ENCODE results near the gene AGAP1. TPM values are rescaled to one million over a fixed set of nuclear protein-coding genes. Genes with fewer than 3 reads are reported as not detected.

Gene AGAP1
- total RNA-seq, 4 donors from 2014 or later = 5.3 to 30.6 (median 19.2) TPM

DNA sequence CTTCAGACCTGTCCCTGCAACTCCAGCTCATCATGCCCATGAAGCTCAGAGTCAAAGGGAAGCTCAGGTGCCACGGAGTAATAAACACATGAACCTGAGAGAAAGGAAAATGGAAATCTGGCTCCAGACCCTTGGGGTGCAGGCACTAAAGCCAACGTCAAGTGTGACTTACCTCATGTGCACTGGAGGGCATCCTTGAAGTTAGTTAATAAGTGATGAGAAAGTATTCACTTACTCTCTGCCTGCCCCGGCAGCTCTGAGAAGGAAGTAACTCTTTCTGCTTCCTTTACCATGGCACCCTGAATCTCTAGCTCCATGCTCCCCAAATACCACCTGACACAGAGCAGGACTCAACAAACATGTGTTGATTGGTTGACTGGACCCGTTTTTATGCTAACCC lies 21.4 kb upstream of the AGAP1 start:
- Histone ChIP-seq H3K27ac (no peak overlapping the region), H3K4me1 (no peaks in the 10 kb centered on the region), H3K4me3 (no peak overlapping the region), H3K36me3 (no peaks in the 10 kb centered on the region), H3K27me3 (no peaks in the 10 kb centered on the region), H3K9me3 (no peaks in the 10 kb centered on the region)
- DNase-seq = no peak
- TF ChIP-seq, protein P1, sequence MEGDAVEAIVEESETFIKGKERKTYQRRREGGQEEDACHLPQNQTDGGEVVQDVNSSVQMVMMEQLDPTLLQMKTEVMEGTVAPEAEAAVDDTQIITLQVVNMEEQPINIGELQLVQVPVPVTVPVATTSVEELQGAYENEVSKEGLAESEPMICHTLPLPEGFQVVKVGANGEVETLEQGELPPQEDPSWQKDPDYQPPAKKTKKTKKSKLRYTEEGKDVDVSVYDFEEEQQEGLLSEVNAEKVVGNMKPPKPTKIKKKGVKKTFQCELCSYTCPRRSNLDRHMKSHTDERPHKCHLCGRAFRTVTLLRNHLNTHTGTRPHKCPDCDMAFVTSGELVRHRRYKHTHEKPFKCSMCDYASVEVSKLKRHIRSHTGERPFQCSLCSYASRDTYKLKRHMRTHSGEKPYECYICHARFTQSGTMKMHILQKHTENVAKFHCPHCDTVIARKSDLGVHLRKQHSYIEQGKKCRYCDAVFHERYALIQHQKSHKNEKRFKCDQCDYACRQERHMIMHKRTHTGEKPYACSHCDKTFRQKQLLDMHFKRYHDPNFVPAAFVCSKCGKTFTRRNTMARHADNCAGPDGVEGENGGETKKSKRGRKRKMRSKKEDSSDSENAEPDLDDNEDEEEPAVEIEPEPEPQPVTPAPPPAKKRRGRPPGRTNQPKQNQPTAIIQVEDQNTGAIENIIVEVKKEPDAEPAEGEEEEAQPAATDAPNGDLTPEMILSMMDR (IDR thresholded peaks at IDR 0.05) = no peak
- TF ChIP-seq POLR2A (IDR thresholded peaks at IDR 0.05) = no peak
- intact Hi-C loops (cut with DNase I; ENCODE audit: low total_unique reads) = no loop called here

DNA sequence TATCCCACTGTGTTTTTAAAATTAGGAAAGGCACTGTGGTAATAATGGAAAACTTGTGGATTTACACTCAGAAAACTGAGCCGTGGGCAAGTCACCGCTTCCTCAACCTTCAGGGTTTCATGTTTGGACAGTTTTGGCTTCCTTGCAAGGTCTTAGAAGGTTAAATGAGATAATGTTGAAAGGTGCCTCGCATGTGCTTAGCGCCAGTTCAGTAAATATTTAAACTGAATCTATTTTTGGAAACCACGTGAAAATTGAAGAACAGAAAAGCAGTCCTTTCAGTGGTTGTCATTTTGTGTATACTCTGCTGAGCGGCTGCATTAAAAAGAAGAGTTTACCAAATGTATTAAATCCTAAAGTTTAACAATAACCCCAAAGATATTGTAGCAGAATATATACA lies 15.2 kb upstream of the AGAP1 start:
- no peaks in the 10 kb centered on the region for H3K36me3 ChIP-seq
- no peak overlapping the region for H3K4me3 ChIP-seq
- H3K27ac ChIP-seq = no peak overlapping the region
- no peaks in the 10 kb centered on the region for H3K4me1 ChIP-seq
- H3K27me3 ChIP-seq = no peaks in the 10 kb centered on the region
- DNase-seq = no peak
- H3K9me3 ChIP-seq = no peaks in the 10 kb centered on the region
- TF ChIP-seq, protein P1 (IDR thresholded peaks at IDR 0.05) = no peak
- TF ChIP-seq POLR2A (IDR thresholded peaks at IDR 0.05) = no peak
- intact Hi-C loops (cut with DNase I; ENCODE audit: low total_unique reads) = no loop called here

DNA sequence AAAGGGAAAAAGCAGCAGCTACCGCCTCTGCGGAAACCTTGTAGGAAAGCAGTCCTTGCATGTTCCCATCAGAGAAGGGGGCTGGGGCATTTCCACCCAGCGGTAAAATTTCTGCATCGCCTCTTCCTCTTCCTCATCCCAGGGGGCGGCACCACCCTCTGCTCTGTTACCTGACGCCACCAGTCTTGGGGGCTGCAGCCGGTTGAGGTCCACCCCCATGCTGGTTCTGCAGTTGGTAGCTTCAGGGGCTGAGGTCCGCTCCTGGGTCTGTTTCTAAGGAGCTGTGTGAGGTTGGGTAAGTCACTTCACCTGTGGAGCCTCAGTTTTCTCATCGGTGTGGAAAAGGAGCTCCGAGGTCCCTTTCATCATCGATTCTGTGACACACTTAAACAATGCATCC lies 14.2 kb upstream of the AGAP1 start:
- Histone ChIP-seq H3K4me3 (no peak overlapping the region), H3K36me3 (no peaks in the 10 kb centered on the region), H3K27me3 (no peaks in the 10 kb centered on the region), H3K4me1 (no peaks in the 10 kb centered on the region), H3K27ac (no peak overlapping the region), H3K9me3 (no peaks in the 10 kb centered on the region)
- intact Hi-C loops (cut with DNase I; ENCODE audit: low total_unique reads) = no loop called here
- TF ChIP-seq, protein P1 (IDR thresholded peaks at IDR 0.05) = no peak
- no peak for TF ChIP-seq POLR2A (IDR thresholded peaks at IDR 0.05)
- DNase-seq = no peak

DNA sequence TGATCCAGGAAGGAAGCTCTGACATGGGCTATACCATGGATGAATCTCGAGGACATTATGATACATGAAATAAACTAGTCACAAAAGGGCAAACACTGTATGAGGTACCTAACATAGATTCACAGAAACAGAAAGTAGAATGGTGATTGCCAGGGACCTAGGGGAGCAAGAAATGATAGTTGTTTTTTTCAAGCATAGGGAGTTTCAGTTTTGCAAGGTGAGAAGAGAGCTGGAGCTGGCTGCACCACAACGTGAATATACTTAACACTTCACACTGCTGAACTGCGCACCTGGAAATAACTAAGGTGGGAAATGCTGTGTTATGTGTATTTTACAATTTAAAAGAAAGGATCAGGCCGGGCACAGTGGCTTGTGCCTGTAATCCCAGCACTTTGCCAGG lies 13.2 kb upstream of the AGAP1 start:
- TF ChIP-seq POLR2A (IDR thresholded peaks at IDR 0.05) = no peak
- TF ChIP-seq, protein P1 (IDR thresholded peaks at IDR 0.05) = no peak
- intact Hi-C loops (cut with DNase I; ENCODE audit: low total_unique reads) = no loop called here

DNA sequence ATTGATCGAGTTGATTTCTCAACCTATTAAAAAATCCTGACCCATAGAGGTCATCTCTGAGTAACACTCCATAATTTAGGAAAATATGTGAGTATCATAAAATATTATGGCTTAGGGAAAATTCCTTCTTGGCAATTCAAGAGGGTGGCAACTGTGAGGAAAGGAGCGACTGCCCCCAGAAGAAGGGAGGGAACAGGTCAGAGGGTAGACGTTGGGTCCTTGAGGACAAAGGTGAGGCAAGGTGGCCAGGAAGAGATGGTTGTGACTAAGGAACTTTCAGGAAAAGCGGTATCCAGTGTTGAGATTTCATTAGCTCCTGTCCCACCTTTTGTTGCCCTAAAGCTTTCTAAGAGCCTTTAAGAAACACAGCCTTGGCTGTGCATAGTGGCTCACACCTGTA lies 10.5 kb upstream of the AGAP1 start:
- H3K4me3 ChIP-seq = no peak overlapping the region
- H3K4me1 ChIP-seq = no peaks in the 10 kb centered on the region
- H3K9me3 ChIP-seq = no peaks in the 10 kb centered on the region
- no peaks in the 10 kb centered on the region for H3K36me3 ChIP-seq
- DNase-seq = no peak
- no peak overlapping the region for H3K27ac ChIP-seq
- H3K27me3 ChIP-seq = no peaks in the 10 kb centered on the region
- intact Hi-C loops (cut with DNase I; ENCODE audit: low total_unique reads) = no loop called here
- TF ChIP-seq POLR2A (IDR thresholded peaks at IDR 0.05) = no peak
- TF ChIP-seq, protein P1 (IDR thresholded peaks at IDR 0.05) = no peak

More for the DNA sequence above, 13.2 kb upstream of the AGAP1 start:
- H3K27me3 ChIP-seq = no peaks in the 10 kb centered on the region
- no peak overlapping the region for H3K27ac ChIP-seq
- DNase-seq = no peak
- no peaks in the 10 kb centered on the region for H3K36me3 ChIP-seq
- H3K4me3 ChIP-seq = no peak overlapping the region
- no peaks in the 10 kb centered on the region for H3K4me1 ChIP-seq
- no peaks in the 10 kb centered on the region for H3K9me3 ChIP-seq

Measured in uterus (tissue), 4 donors.